Suppressor macrophage (primary cell): Measurements from ENCODE around the gene KCNJ12.
"Not testable (repeated sequence)": the region's sequence is repeated elsewhere in the genome, so short reads cannot be mapped to it uniquely, and the experiment has no call there.

ENCODE experiments used
- DNase-seq, 4 experiments: peaks; one replicate each; pipeline ENCODE4 v3.0.0-alpha.2; 2020 to 2022

KCNJ12 gene

GRCh38 chr17:21408766-21409300 lies 32.7 kb downstream of the KCNJ12 start:
- not testable (repeated sequence) for DNase-seq

GRCh38 chr17:21409388-21409787 lies 33.2 kb downstream of the KCNJ12 start:
- not testable (repeated sequence) for DNase-seq

GRCh38 chr17:21409971-21410370 lies 33.8 kb downstream of the KCNJ12 start:
- not testable (repeated sequence) for DNase-seq

GRCh38 chr17:21410371-21410770 lies 34.2 kb downstream of the KCNJ12 start:
- not testable (repeated sequence) for DNase-seq

- not testable (repeated sequence) for DNase-seq
These were observed 34.9 kb downstream of the KCNJ12 start for GRCh38 chr17:21410906-21411678.

GRCh38 chr17:21411679-21412205 lies 35.6 kb downstream of the KCNJ12 start:
- DNase-seq = not testable (repeated sequence)

- DNase-seq = not testable (repeated sequence)
These were observed 36.1 kb downstream of the KCNJ12 start for GRCh38 chr17:21412207-21412681.

- DNase-seq = not testable (repeated sequence)
These were observed 37.6 kb downstream of the KCNJ12 start for GRCh38 chr17:21413570-21414279.

- DNase-seq = not testable (repeated sequence)
These were observed 38.5 kb downstream of the KCNJ12 start for GRCh38 chr17:21414616-21415015.

GRCh38 chr17:21415166-21415990 lies 39.2 kb downstream of the KCNJ12 start:
- DNase-seq = not testable (repeated sequence)

GRCh38 chr17:21416471-21416981 lies 40.4 kb downstream of the KCNJ12 start:
- not testable (repeated sequence) for DNase-seq

- not testable (repeated sequence) for DNase-seq
These were observed 41.2 kb downstream of the KCNJ12 start for GRCh38 chr17:21417349-21417748.

GRCh38 chr17:21417921-21418320 lies 41.8 kb downstream of the KCNJ12 start:
- no peak for DNase-seq

- no peak for DNase-seq
These were observed 42.5 kb downstream of the KCNJ12 start for GRCh38 chr17:21418446-21419298.

- no peak for DNase-seq
These were observed 43.4 kb downstream of the KCNJ12 start for GRCh38 chr17:21419299-21420239.

- not testable (repeated sequence) for DNase-seq
These were observed 44.4 kb downstream of the KCNJ12 start for GRCh38 chr17:21420503-21421090.

- not testable (repeated sequence) for DNase-seq
These were observed 45.5 kb downstream of the KCNJ12 start for GRCh38 chr17:21421421-21422310.
